Neural crest cell (in vitro differentiated cells): ENCODE measurements around the gene TRABD2B. TPM values are rescaled to one million over a fixed set of nuclear protein-coding genes. Genes with fewer than 3 reads are reported as not detected.

Experiments
- DNase-seq: peaks from one replicate; pipeline ENCODE4 v3.0.0; 2021; ENCODE audit warnings: low read depth, mixed read lengths, low spot score
- H3K27ac Mint-ChIP-seq: one replicate; pipeline ENCODE4 v1.8.0; 2021; ENCODE audit warnings: mild to moderate bottlenecking, mixed read lengths; ENCODE audit not compliant: unreplicated experiment
- H3K27me3 Mint-ChIP-seq: 2 replicates; pipeline ENCODE4 v1.8.0; 2021; ENCODE audit warnings: low read depth, mild to moderate bottlenecking, mixed read lengths
- H3K36me3 Mint-ChIP-seq: 2 replicates; pipeline ENCODE4 v1.8.0; 2021; ENCODE audit warnings: low read depth, mild to moderate bottlenecking, mixed read lengths
- H3K4me1 Mint-ChIP-seq: 2 replicates; pipeline ENCODE4 v1.8.0; 2021; ENCODE audit warnings: mixed read lengths
- H3K4me3 Mint-ChIP-seq: one replicate; pipeline ENCODE4 v1.8.0; 2021; ENCODE audit warnings: mild to moderate bottlenecking, mixed read lengths
- H3K9me3 Mint-ChIP-seq: 2 replicates; pipeline ENCODE4 v1.8.0; 2021; ENCODE audit warnings: mixed read lengths
- total RNA-seq: library from RNA; stranded (reverse); gene quantifications from 2 replicates; pipeline ENCODE4 v1.2.1, GENCODE V29; 2021
- TF ChIP-seq, protein P1 (sequence below): fragments of 200-600 bp; sonication (generic); conservative IDR thresholded peaks from 2 replicates; pipeline ENCODE4 v1.5.0; 2021; ENCODE audit warnings: antibody characterized with exemption, mild to moderate bottlenecking

Gene TRABD2B
- total RNA-seq, 1 donor from 2014 or later: 0.49 TPM

DNA sequence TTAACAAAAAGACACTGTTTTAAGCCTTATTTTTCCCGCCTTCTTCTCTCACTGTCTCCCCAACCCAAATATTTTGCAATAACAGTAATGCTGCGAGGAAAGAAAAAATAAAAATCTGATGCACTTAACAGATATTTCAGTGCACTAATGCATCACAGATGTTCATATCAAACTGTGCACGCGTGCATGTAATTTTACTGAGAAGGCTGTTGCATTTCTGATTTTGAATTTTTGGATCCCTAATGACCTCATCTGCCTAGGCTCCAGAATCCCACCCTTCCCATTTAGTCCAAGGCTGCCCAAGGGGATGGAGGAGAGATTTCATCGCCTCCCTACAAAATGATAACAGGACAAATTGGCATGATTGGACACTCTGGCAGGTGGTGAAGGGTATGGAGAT, 5.5 kb downstream of the TRABD2B start:
- TF ChIP-seq, protein P1, sequence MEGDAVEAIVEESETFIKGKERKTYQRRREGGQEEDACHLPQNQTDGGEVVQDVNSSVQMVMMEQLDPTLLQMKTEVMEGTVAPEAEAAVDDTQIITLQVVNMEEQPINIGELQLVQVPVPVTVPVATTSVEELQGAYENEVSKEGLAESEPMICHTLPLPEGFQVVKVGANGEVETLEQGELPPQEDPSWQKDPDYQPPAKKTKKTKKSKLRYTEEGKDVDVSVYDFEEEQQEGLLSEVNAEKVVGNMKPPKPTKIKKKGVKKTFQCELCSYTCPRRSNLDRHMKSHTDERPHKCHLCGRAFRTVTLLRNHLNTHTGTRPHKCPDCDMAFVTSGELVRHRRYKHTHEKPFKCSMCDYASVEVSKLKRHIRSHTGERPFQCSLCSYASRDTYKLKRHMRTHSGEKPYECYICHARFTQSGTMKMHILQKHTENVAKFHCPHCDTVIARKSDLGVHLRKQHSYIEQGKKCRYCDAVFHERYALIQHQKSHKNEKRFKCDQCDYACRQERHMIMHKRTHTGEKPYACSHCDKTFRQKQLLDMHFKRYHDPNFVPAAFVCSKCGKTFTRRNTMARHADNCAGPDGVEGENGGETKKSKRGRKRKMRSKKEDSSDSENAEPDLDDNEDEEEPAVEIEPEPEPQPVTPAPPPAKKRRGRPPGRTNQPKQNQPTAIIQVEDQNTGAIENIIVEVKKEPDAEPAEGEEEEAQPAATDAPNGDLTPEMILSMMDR: no peak
- H3K36me3 Mint-ChIP-seq: no peaks in the 10 kb centered on the region
- peaks cover 96% of the 10 kb centered on the region for H3K27me3 Mint-ChIP-seq
- no peak overlapping the region for H3K4me3 Mint-ChIP-seq
- H3K27ac Mint-ChIP-seq: no peak overlapping the region
- no peaks in the 10 kb centered on the region for H3K9me3 Mint-ChIP-seq
- peaks cover 28% of the 10 kb centered on the region for H3K4me1 Mint-ChIP-seq
- DNase-seq: no peak

DNA sequence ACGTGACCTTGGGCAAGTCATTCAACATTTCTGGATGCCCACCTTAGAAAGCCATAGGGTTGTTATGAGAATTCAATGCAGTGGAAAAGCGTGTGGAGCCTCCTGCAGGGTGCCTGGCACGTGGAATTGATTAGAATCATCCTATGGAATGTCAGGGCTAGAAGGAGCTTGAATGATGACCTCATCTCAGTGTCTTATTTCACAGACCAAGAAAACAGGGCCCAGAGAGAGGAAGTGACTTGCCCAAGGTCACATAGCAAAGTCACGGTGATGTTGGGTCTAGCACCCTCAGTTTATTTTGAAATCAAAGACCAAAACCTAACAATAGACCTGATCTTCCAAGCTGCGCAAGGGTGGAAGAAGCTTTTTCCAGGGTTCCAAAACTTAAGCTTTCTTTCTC, 6.0 kb downstream of the TRABD2B start:
- Mint-ChIP-seq H3K27me3 (peaks cover 98% of the 10 kb centered on the region), H3K4me1 (peaks cover 28% of the 10 kb centered on the region)
- no peak for DNase-seq

DNA sequence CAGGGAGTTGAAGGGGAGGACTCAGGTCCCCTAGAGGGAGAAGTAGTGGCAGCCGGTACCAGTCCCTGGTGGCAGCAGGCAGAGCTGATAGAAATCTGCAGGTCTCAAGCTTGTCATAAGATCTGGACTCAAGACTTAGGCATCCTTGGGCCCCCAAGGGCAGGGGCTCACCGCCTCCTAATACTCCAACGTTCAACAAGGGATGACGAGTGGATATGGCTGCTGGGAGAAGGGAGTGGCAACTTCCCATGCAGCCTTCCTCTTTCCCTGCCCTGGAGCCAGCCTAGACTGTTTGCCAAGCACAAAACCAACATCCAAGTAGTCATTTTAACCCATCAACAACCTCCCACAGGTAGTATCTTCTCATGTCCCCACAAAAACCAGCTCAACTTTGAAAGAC, 6.9 kb downstream of the TRABD2B start:
- H3K27me3 Mint-ChIP-seq: peaks cover 98% of the 10 kb centered on the region
- H3K9me3 Mint-ChIP-seq: no peaks in the 10 kb centered on the region
- H3K27ac Mint-ChIP-seq: no peak overlapping the region
- H3K36me3 Mint-ChIP-seq: no peaks in the 10 kb centered on the region
- H3K4me3 Mint-ChIP-seq: no peak overlapping the region
- H3K4me1 Mint-ChIP-seq: peaks cover 22% of the 10 kb centered on the region
- no peak for DNase-seq
- TF ChIP-seq, protein P1: no peak

More for the DNA sequence above, 6.0 kb downstream of the TRABD2B start:
- Mint-ChIP-seq H3K27ac (no peak overlapping the region), H3K36me3 (no peaks in the 10 kb centered on the region), H3K4me3 (no peak overlapping the region), H3K9me3 (no peaks in the 10 kb centered on the region)
- TF ChIP-seq, protein P1: no peak

DNA sequence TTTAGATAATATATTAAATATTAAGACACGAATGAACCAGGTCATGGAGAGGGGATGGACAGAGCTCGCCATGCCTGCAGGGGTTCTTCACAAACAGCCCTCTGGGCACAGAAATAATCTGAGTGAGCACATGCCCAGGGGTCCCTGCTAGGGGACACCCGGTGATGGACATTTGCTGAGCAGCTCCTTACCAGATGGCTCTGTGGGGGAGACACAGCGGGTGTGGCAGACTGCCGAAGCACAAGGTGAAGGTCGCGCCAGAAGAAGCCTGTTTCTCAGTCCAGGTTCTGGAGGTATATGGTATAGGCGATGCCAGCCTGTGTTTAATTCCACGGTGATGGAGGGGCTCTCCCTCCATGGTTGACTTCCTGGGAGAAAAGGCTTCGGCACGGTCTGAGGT, 9.6 kb downstream of the TRABD2B start:
- DNase-seq: no peak
- H3K36me3 Mint-ChIP-seq: no peaks in the 10 kb centered on the region
- peaks cover 98% of the 10 kb centered on the region for H3K27me3 Mint-ChIP-seq

DNA sequence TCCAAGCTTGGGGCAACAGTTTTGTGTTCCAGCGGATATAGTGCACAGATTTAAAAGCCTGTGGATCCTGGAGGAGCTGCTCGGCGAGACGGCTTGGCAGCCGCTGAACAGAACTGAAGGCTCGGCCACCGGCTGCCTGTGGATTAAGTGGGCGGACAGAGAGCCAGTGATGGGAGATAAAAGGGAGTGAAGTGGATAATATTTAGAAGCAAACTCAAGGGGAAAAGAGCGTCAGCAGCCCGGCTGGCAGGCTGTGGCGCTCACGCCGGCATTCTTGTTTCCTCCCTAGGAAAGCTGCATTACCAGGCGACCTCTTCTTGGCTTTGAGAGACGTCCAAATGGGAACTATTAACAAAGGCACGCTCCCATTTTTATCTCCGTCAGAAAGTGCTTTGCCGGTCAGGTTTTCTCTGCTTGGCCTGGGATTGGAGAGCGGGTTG, 10.4 kb downstream of the TRABD2B start:
- no peak overlapping the region for H3K27ac Mint-ChIP-seq
- H3K9me3 Mint-ChIP-seq: no peaks in the 10 kb centered on the region
- peaks cover 15% of the 10 kb centered on the region for H3K4me1 Mint-ChIP-seq
- no peak overlapping the region for H3K4me3 Mint-ChIP-seq
- peaks cover 98% of the 10 kb centered on the region for H3K27me3 Mint-ChIP-seq
- H3K36me3 Mint-ChIP-seq: no peaks in the 10 kb centered on the region
- no peak for DNase-seq
- TF ChIP-seq, protein P1: no peak

More for the DNA sequence above, 9.6 kb downstream of the TRABD2B start:
- peaks cover 22% of the 10 kb centered on the region for H3K4me1 Mint-ChIP-seq
- TF ChIP-seq, protein P1: no peak
- H3K27ac Mint-ChIP-seq: no peak overlapping the region
- no peak overlapping the region for H3K4me3 Mint-ChIP-seq
- no peaks in the 10 kb centered on the region for H3K9me3 Mint-ChIP-seq

DNA sequence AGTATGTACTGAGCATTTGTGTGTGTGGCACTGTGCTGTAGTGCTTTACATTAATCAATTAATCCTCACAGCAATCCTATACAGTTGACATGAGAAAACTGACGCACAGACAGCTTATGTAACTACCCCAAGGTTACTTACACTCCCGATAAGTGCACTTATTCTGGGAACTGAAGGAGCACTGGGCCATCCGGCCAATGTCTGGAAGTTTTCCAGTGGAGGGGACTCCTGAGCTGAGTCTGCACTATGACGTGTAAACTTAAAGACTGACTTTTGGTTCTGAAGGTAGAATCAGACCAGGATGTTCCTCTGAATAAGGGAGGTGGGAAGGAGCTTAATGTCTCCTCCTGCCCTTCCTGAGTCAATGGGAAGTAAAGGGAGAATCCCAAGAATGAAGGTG, 12.2 kb downstream of the TRABD2B start:
- Mint-ChIP-seq H3K9me3 (no peaks in the 10 kb centered on the region), H3K27ac (no peak overlapping the region), H3K27me3 (peaks cover 87% of the 10 kb centered on the region), H3K4me1 (peaks cover 15% of the 10 kb centered on the region), H3K4me3 (no peak overlapping the region), H3K36me3 (no peaks in the 10 kb centered on the region)
- no peak for DNase-seq
- TF ChIP-seq, protein P1: no peak
